HepG2 (cell line): ENCODE data around the gene ATPAF2. TPM values are rescaled to one million over a fixed set of nuclear protein-coding genes. Genes with fewer than 3 reads are reported as not detected.

Experiments
- ATAC-seq: fragments of 200-7000 bp; cut with Tn5 transposase; 3 replicates; pipeline ENCODE4 v1.9.1; 2020; ENCODE audit warnings: mild to moderate bottlenecking, moderate library complexity
- BruUV-seq: library from RNA; stranded (reverse); fragments of 400-500 nt; replicated peaks from 2 replicates; lab custom pipeline; 2021; lab: Mats Ljungman, UMichigan
- CTCF ChIA-PET: fragments of 300-600 bp; formaldehyde crosslinking; extraction: SDS; loops from one replicate; lab custom pipeline; 2021; ENCODE audit warnings: low total read pairs, inconsistent platforms, low intra/inter-chr PET ratio; lab: Yijun Ruan, JAX
- POLR2A ChIA-PET: fragments of 350-600 bp; sonication (Branson Sonifier 250); formaldehyde crosslinking; loops from one replicate; lab custom pipeline; 2020; ENCODE audit warnings: antibody characterized with exemption, inconsistent platforms; lab: Yijun Ruan, JAX
- DNase-seq: peaks from one replicate; pipeline ENCODE4 v3.0.0-alpha.2; 2015; ENCODE audit warnings: low spot score
- FAIRE-seq: peaks from 3 replicates; lab custom pipeline; 2011; peaks lifted over from hg19 to GRCh38; lab: Jason Lieb, UNC
- H2AFZ ChIP-seq: one replicate; pipeline ENCODE4 v1.6.1; 2011; ENCODE audit warnings: low read length, inconsistent platforms
- H3K27ac ChIP-seq: fragments of 300-600 bp; 3 replicates; pipeline ENCODE4 v1.8.0; 2011; ENCODE audit warnings: mixed run types, mild to moderate bottlenecking, mixed read lengths, low read length, inconsistent platforms; ENCODE audit not compliant: insufficient read depth; ENCODE audit errors: extremely low read length
- H3K27me3 ChIP-seq, 2 experiments: fragments of 200-600 bp in 1 of 2; 2 replicates in 1 of 2; 3 replicates in 1 of 2; pipeline versions ENCODE4 v1.6.0 to v1.8.0; 2011; ENCODE audit warnings: low read length in 2 of 2, mild to moderate bottlenecking in 2 of 2, moderate library complexity in 2 of 2, inconsistent platforms in 1 of 2; ENCODE audit not compliant: insufficient read depth in 2 of 2, control insufficient read depth in 1 of 2
- H3K36me3 ChIP-seq, 2 experiments: fragments of 200-600 bp in 1 of 2; replicated peaks in 1 of 2; 2 replicates in 1 of 2; 3 replicates in 1 of 2; pipeline versions ENCODE4 v1.5.1 to v1.8.0; 2011; ENCODE audit warnings: low read length in 2 of 2, inconsistent platforms in 1 of 2; ENCODE audit not compliant: insufficient read depth in 2 of 2, control insufficient read depth in 1 of 2
- H3K4me1 ChIP-seq: 2 replicates; pipeline ENCODE4 v1.5.1; 2012; ENCODE audit warnings: low read length, inconsistent platforms; ENCODE audit not compliant: insufficient read depth
- H3K4me2 ChIP-seq: 2 replicates; pipeline ENCODE4 v1.6.0; 2011; ENCODE audit warnings: low read depth, low read length, inconsistent platforms
- H3K4me3 ChIP-seq, 3 experiments: fragments of 200-600 bp in 1 of 3; sonication (generic), shearing (Covaris generic) in 1 of 3; replicated peaks in 1 of 3; 2 replicates each; pipeline ENCODE4 v1.5.1; 2011 to 2016; ENCODE audit warnings: low read length in 3 of 3, inconsistent platforms in 2 of 3, low read depth in 2 of 3, mild to moderate bottlenecking in 2 of 3, control low read depth in 1 of 3, mixed read lengths in 1 of 3; ENCODE audit not compliant: insufficient read depth in 1 of 3
- H3K79me2 ChIP-seq: one replicate; pipeline ENCODE4 v1.6.1; 2011; ENCODE audit warnings: low read length, inconsistent platforms; ENCODE audit not compliant: insufficient read depth
- H3K9ac ChIP-seq: 2 replicates; pipeline ENCODE4 v1.6.0; 2011; ENCODE audit warnings: mild to moderate bottlenecking, low read depth, low read length, inconsistent platforms; ENCODE audit not compliant: insufficient read depth
- H3K9me3 ChIP-seq: 2 replicates; pipeline ENCODE4 v1.5.1; 2012; ENCODE audit warnings: mild to moderate bottlenecking, low read length
- H4K20me1 ChIP-seq: 2 replicates; pipeline ENCODE4 v1.6.0; 2011; ENCODE audit warnings: inconsistent platforms, mild to moderate bottlenecking, low read length, moderate library complexity; ENCODE audit not compliant: insufficient read depth
- DMAP1 ChIP-seq: IDR thresholded peaks from 2 replicates; pipeline ENCODE4 v1.6.1; 2016
- JDP2 ChIP-seq: sonication (generic); formaldehyde crosslinking; IDR thresholded peaks from 2 replicates; pipeline ENCODE4 v1.8.1; 2022; ENCODE audit warnings: missing genetic modification reagents, borderline replicate concordance
- NFKBIZ ChIP-seq: IDR thresholded peaks from 2 replicates; pipeline ENCODE4 v1.6.1; 2018; ENCODE audit warnings: missing genetic modification reagents, missing compliant biosample characterization
- NRL ChIP-seq: sonication (generic); formaldehyde crosslinking; IDR thresholded peaks from 2 replicates; pipeline ENCODE4 v1.5.0; 2020; ENCODE audit warnings: missing genetic modification reagents, mild to moderate bottlenecking, moderate library complexity, borderline replicate concordance
- ZEB1 ChIP-seq: IDR thresholded peaks from 2 replicates; pipeline ENCODE4 v1.6.1; 2012; ENCODE audit warnings: mild to moderate bottlenecking, low read depth, inconsistent platforms; ENCODE audit not compliant: insufficient replicate concordance
- ZNF20 ChIP-seq: sonication (generic); formaldehyde crosslinking; IDR thresholded peaks from 2 replicates; pipeline ENCODE4 v1.4.0; 2020; ENCODE audit warnings: mild to moderate bottlenecking, moderate library complexity, missing genetic modification reagents
- ZNF234 ChIP-seq: sonication (generic); formaldehyde crosslinking; conservative IDR thresholded peaks from 2 replicates; pipeline ENCODE4 v1.5.1; 2020; ENCODE audit warnings: mild to moderate bottlenecking, missing genetic modification reagents
- ZNF367 ChIP-seq: sonication (generic); formaldehyde crosslinking; IDR thresholded peaks from 2 replicates; pipeline ENCODE4 v1.4.0; 2020; ENCODE audit warnings: missing genetic modification reagents, borderline replicate concordance
- ZNF7 ChIP-seq: IDR thresholded peaks from 2 replicates; pipeline ENCODE4 v1.6.1; 2016; ENCODE audit warnings: missing biosample characterization, missing genetic modification reagents
- ZNF713 ChIP-seq: sonication (generic); formaldehyde crosslinking; IDR thresholded peaks from 2 replicates; pipeline ENCODE4 v1.4.0; 2020; ENCODE audit warnings: mild to moderate bottlenecking, missing genetic modification reagents
- WGBS: methylation state at CpG from one replicate; pipeline ENCODE4 v1.1.6; 2017; ENCODE audit warnings: low lambda C conversion rate; 5-methylcytosine and 5-hydroxymethylcytosine counted together
- in situ Hi-C: cut with HindIII; loops from 2 replicates; pipeline ENCODE4 v1.10.0; 2017; ENCODE audit warnings: low pct_unique_long_range_greater_than_20kb; ENCODE audit not compliant: extremely low pct_ligation_motif_present
- intact Hi-C: fragments of 100-400 bp; cut with micrococcal nuclease; formaldehyde crosslinking; loops from one replicate; pipeline ENCODE4 v1.10.0; 2022; ENCODE audit not compliant: unreplicated experiment
- polyA plus RNA-seq, 8 experiments: library from polyadenylated mRNA; depleted of rRNA in 3 of 8; stranded (reverse) in 7 of 8; unstranded in 1 of 8; fragments of >200 nt; fragmentation: Illumina TruSeq in 4 of 8; extraction: Trizol in 4 of 8; gene quantifications; 2 replicates each; pipeline versions ENCODE4 v1.2.1 to v1.2.3, GENCODE V29; 2011 to 2016; ENCODE audit warnings: low read depth in 4 of 8, missing spikeins in 1 of 8, mixed read lengths in 1 of 8; ENCODE audit not compliant: insufficient read depth in 1 of 8
- total RNA-seq, 5 experiments: library from RNA; depleted of rRNA; stranded (reverse); fragments of >200 nt; fragmentation: Illumina TruSeq; extraction: Trizol; gene quantifications; 2 replicates each; pipeline ENCODE4 v1.2.3, GENCODE V29; 2016; ENCODE audit warnings: low read depth in 1 of 5
- TF ChIP-seq, protein P1 (sequence below): sonication (generic); formaldehyde crosslinking; conservative IDR thresholded peaks from 2 replicates; pipeline ENCODE4 v1.8.0; 2022; ENCODE audit warnings: low read depth, missing genetic modification reagents

The ATPAF2 gene
- total and polyA plus RNA-seq, 2 of the 13 experiments (the other 11 are each of a cell fraction or from before 2014, with no cell fraction given), result 15.0 to 16.5 TPM

DNA sequence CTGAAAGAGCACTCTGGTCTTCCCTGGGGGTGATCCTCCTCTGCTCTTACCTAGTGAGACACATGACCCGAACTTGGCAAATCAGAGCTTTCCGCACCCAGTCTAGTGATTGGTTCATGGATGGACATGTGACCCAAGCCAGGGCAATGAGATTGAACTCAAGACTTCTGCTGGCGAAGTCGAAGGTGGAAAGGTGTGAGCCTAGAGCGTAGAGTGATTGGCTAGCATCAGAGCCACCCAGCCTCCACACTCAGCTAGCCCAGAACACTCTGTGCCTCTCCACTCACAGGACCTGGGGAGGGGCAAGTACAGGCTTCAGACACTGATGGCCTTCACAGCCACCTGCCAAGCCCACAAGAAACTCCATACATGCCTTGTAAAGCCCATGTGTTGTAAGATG, 17.6 kb downstream of the ATPAF2 start (continued):
- TF ChIP-seq, protein P1, sequence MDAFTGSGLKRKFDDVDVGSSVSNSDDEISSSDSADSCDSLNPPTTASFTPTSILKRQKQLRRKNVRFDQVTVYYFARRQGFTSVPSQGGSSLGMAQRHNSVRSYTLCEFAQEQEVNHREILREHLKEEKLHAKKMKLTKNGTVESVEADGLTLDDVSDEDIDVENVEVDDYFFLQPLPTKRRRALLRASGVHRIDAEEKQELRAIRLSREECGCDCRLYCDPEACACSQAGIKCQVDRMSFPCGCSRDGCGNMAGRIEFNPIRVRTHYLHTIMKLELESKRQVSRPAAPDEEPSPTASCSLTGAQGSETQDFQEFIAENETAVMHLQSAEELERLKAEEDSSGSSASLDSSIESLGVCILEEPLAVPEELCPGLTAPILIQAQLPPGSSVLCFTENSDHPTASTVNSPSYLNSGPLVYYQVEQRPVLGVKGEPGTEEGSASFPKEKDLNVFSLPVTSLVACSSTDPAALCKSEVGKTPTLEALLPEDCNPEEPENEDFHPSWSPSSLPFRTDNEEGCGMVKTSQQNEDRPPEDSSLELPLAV, result no peak

DNA sequence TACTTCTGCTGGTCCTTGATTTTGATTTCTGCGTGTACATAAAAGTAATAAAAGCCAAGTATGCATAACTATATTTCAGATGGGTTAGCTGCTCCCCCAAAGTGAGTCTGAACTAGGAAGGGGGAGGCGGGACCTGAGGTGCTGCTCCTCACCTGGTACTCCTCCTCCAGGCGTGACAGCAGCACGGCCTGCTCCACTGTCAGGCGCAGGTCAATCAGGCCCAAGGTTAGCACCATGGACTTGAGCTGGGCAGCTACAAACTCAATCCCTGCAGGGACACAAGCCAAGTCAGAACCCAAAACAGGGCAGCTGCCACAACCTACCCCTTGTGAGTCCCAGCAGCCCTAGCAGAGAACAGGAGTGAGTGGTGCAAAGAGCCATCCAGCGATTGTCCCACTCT, 18.0 kb downstream of the ATPAF2 start:
- TF ChIP-seq ZNF7 (CRISPR knock-in tag), result no peak
- no peak for TF ChIP-seq ZEB1
- no peak for TF ChIP-seq ZNF713 (CRISPR knock-in tag)
- no peak for TF ChIP-seq JDP2 (CRISPR knock-in tag)
- no peak for TF ChIP-seq NRL (CRISPR knock-in tag)
- TF ChIP-seq NFKBIZ (CRISPR knock-in tag), result no peak
- TF ChIP-seq ZNF20 (CRISPR knock-in tag), result no peak
- TF ChIP-seq ZNF234 (CRISPR knock-in tag), result no peak
- no peak for TF ChIP-seq ZNF367 (CRISPR knock-in tag)
- TF ChIP-seq DMAP1 (CRISPR knock-in tag), result no peak
- CTCF ChIA-PET, result no interaction called here
- POLR2A ChIA-PET, result no interaction called here

More for the DNA sequence above, 18.0 kb downstream of the ATPAF2 start:
- DNase-seq (no peak), FAIRE-seq (no peak), ATAC-seq (no peak)
- H3K9me3 ChIP-seq, result no peaks in the 10 kb centered on the region
- intact Hi-C loops (no loop called here), in situ Hi-C loops (loop anchor here (25.0 kb wide), 1 partner anchor 91 kb away; the partner anchor contains the start of gene MYO15A)
- WGBS, result 100% methylated on average over 1 of the region's 6 CpGs
- H3K4me1 ChIP-seq, result peaks cover 30% of the 10 kb centered on the region
- no peak overlapping the region for H3K4me3 ChIP-seq
- no peaks in the 10 kb centered on the region for H3K79me2 ChIP-seq
- H4K20me1 ChIP-seq, result no peaks in the 10 kb centered on the region
- H3K27ac ChIP-seq, result no peak overlapping the region
- no peak overlapping the region for H3K9ac ChIP-seq
- H2AFZ ChIP-seq, result no peak overlapping the region
- no peak overlapping the region for H3K4me2 ChIP-seq
- peaks cover 8 to 10% of the 10 kb centered on the region in 2 experiments; a peak in 4 of 5 replicates for H3K36me3 ChIP-seq
- BruUV-seq, result no TSS peak
- H3K27me3 ChIP-seq, result no peaks in the 10 kb centered on the region
